GM03348 (cell line): ENCODE measurements around the gene PPM1D.
"Not testable (repeated sequence)": the region's sequence is repeated elsewhere in the genome, so short reads cannot be mapped to it uniquely, and the experiment has no call there.

Experiments
- DNase-seq: peaks from one replicate; pipeline ENCODE4 v3.0.0; 2012; ENCODE audit warnings: low spot score

PPM1D gene

DNA sequence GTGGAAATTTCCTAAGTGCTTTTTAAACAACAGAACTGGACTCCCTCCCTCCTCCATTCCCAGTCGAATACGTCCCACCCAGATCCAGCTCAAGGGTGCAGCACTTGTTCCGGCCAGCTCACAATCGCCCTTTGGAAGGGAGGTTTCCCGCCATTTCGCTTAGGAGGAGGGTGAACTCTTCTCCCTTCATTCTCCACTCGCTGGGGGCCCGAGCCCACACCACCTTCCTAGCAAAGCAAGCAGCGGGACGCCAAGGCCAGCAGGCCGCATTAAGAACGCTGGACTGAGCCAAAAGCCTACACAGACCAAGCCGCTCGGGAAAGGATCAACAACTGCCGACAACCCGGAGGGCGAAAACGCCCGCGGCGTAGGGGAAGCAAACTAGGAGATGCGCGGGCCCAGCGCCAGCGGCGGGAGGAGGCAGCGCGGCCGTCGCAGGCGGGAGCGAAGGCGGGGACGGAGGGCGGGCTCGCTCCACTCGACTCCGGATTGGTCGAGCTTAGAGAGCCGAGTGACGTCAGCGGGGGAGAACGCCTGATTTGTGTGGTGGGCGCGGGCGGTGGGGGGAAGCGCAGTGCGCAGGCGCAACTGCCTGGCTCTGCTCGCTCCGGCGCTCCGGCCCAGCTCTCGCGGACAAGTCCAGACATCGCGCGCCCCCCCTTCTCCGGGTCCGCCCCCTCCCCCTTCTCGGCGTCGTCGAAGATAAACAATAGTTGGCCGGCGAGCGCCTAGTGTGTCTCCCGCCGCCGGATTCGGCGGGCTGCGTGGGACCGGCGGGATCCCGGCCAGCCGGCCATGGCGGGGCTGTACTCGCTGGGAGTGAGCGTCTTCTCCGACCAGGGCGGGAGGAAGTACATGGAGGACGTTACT, at the start of gene PPM1D:
Gene PPM1D, plus strand, starts transcription at position 574 of the 870 bp plus-strand sequence. Its CDS starts 222 bp downstream, at position 796.
- DNase-seq = peak; percentile 100

DNA sequence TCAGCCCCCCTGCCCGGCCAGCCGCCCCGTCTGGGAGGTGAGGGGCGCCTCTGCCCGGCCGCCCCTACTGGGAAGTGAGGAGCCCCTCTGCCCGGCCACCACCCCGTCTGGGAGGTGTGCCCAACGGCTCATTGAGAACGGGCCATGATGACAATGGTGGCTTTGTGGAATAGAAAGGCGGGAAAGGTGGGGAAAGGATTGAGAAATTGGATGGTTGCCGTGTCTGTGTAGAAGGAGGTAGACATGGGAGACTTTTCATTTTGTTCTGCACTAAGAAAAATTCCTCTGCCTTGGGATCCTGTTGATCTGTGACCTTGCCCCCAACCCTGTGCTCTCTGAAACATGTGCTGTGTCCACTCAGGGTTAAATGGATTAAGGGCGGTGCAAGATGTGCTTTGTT, 47.7 kb upstream of the PPM1D start:
- DNase-seq = not testable (repeated sequence)

GRCh38 chr17:60554377-60554788, 45.6 kb upstream of the PPM1D start:
- DNase-seq = peak; percentile 15

DNA sequence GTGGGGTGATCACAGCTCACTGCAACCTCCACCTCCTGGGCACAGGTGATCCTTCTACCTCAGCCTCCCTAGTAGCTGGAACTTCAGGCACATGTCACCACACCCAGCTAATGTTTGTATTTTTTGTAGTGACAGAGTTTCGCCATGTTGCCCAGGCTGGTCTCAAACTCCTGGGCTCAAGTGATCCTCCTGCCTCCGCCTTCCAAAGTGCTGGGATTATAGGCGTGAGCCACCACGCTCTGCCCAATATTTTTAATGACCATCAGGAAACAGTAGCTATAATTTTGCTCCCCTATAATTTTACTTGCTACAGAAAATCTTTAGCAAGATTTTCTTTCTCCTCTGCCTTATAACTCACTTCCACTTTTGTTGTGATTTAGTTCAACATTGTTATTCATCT, 44.2 kb upstream of the PPM1D start:
- no peak for DNase-seq

- DNase-seq = no peak
Measured at GRCh38 chr17:60557805-60558204, 42.2 kb upstream of the PPM1D start.

GRCh38 chr17:60559659-60559994, 40.4 kb upstream of the PPM1D start:
- no peak for DNase-seq

DNA sequence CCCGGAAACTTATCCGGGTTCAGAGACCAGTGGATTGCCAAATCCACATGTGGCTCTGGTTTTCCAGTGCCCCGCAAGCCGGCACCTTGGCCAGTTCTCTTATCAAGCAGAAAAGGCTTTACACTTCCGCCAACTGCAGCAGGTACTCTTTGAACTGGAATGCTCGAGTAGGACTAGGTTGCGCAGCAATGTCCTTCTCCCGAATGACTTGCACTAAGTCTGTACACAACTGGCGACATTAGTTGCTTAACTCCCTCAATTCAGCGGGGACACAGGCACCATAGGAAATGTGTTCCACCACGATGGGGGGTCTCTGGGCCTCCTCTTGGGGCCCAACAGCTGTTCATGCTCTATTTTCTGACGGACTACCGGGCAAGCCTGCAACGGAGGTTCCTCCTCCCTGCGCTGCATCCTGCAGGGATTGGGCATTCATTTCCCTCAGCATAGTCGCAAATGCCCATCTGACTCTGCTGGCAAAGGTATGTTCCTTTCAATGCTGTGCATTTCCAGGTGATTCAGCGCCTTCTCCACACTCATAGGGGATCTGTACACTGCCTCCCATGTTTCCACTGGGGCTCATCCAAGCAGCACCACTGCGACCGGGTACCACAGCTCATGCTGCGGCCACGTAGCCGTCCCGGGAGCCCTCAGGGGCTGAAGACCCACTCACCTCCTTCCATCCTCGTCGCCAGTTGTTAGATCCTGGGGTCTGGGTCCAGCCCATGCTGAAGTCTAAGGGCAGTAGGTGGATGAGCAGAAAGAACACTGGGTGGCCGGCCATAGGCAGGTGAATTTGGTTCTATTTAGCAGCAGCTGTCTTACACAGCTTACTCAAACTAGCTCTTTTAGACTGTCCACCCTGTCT, 39.8 kb upstream of the PPM1D start:
- no peak for DNase-seq

GRCh38 chr17:60560860-60561257, 39.1 kb upstream of the PPM1D start:
- DNase-seq = no peak

DNA sequence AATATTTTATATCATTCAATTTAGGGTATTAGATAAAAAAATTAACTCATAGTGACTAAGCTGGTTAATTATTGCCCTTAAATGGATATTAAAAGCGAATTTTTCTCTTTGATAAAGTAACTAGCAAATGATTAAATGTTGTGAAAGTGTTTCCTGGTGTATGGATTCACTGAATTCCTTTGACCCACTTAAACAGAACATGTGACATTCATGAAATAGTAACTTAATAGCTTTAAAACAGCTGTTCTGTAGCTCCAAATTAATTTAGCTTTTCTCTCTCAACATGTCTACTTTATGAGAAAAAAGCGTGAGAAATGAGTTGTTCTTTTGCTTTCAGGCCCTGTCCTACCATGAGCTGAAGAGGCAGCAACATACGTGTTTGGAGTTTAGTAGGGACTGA, 37.6 kb upstream of the PPM1D start:
- DNase-seq = peak; percentile 13

- DNase-seq = no peak
Measured at GRCh38 chr17:60563743-60564142, 36.2 kb upstream of the PPM1D start.

GRCh38 chr17:60565233-60565632, 34.8 kb upstream of the PPM1D start:
- DNase-seq = no peak

GRCh38 chr17:60573236-60574051, 26.5 kb upstream of the PPM1D start:
- DNase-seq = peak; percentile 52

GRCh38 chr17:60577147-60577915, 22.7 kb upstream of the PPM1D start:
- peak; percentile 74 for DNase-seq

DNA sequence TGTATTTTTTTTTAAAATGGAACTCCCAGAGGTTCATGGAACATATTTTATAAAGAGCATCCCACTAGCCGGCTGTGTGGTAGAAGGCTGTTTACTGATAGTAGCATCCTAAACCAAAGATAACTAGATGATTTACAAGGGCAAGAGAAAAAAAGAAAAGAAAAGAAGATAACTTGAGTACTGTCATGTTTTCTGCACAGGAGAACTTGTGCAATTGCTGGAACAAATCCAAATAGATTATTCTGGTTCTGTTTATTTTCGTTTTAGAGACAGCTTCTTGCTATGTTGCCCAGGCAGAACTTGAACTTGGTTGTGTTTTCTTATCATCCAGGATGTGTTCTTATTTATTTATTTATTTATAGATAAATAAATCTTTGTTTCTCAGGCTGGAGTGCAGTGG, 20.9 kb upstream of the PPM1D start:
- no peak for DNase-seq

DNA sequence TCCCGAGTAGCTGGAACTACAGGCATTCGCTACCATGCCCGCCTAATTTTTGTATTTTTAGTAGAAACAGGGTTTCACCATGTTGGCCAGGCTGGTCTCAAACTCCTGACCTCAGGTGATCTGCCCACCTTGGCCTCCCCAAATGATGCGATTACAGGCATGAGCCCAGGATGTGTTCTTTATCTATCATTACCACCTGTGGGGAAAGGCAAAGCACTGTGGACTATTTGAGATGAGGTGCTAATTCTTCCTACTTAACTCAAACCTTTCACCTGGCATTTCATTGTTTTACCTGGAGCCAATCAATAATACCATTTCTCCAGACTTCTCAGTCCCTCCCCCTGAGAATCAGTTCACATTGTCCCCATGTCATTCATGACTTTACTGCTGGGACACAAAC, 20.4 kb upstream of the PPM1D start:
- DNase-seq = no peak

DNA sequence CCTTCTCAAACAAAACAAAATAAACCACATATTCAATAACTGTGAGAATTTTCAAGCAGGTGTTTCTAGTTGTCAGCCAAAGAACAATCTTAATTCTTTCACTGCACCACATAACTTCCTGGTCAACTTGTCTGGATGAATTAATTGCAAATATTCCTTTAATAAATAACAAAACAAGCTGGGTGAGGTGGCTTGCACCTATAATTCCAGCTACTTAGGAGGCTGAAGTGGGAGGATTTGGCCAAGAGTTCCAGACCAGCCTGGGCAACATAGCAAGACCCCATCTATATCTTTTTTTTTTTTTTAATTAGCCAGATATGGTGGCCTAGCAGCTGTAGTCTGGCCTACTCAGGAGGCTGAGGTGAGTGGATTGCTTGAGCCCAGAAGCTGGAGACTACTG, 17.0 kb upstream of the PPM1D start:
- DNase-seq = no peak

GRCh38 chr17:60585887-60586286, 14.1 kb upstream of the PPM1D start:
- DNase-seq = no peak

DNA sequence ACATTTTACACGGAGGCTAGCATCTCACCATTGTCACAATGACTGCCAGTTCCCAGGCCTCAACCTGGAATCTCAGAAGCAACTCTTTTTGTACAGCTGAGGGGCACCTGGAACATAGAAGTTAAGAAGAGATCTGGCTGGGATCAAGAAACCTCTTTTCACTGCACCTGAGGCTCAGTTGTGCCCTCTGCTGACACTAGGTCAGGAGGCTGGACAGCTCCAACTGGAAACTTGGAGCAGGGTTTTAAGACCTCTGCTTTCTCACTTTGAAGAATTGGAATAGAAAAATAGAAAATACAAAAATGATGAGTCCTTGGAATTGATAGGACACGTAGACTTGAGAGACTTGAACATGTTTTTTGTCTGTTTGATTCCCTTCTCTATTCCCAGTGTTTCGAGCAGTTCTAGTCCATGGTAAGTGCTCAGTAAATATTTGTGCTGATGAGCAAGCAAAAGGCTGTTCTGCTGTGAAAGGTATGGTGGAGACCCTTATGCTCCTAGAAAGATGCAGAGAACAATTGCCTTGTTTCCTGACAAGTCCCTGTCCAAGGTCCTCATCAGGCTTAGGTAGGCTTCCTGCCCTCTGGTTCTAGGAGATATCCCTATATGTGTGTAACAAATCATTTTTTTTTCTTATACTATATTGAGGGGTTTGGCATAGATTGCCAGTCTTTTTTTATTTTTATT, 13.6 kb upstream of the PPM1D start:
- DNase-seq = no peak

DNA sequence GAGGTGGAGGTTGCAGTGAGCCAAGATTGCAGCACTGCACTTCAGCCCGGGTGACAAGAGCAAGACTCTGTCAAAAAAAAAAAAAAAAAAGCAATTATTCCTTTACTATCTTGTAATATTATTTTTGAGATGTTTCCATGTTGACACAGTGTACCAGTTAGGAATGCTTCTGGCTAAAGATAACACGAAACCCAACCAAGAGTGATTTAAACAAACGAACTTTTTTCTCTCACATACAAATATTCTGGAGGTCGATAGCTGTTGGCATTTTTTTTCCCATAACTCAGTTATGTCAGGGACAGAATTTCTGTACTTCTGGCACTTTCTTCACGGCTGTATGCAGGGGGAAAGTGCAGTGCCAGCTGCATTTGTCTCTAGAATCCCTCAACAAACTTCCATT, 9.9 kb upstream of the PPM1D start:
- no peak for DNase-seq

DNA sequence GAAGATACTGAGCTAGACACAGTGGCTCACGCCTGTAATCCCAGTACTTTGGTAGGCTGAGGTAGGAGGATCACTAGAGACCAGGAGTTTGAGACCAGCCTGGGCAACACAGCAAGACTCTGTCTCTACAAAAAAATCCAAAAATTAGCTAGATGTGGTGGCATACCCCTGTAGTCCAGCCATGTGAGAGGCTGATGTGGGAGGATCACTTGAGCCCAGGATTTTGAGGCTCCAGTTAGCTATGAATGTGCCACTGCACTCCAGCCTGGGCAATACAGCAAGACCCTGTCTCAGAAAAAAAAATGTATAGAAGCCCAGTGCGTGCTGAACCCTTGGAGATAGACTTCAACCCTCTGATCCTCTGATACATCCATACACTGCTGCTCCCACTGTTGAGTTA, 7.2 kb upstream of the PPM1D start:
- no peak for DNase-seq
